H1 (cell line): ENCODE results near the gene AGAP1. TPM values are rescaled to one million over a fixed set of nuclear protein-coding genes. Genes with fewer than 3 reads are reported as not detected.

Source experiments
- CTCF ChIA-PET: fragments of 300-600 bp; sonication (Branson Sonifier 250); formaldehyde crosslinking; loops from one replicate; lab custom pipeline; 2021; ENCODE audit not compliant: partially characterized antibody; lab: Charles Lee
- POLR2A ChIA-PET: fragments of 300-600 bp; sonication (Branson Sonifier 250); formaldehyde crosslinking; loops from one replicate; lab custom pipeline; 2021; ENCODE audit warnings: inconsistent platforms; ENCODE audit not compliant: partially characterized antibody; lab: Charles Lee
- DNase-seq, 2 experiments: peaks; one replicate each; pipeline versions ENCODE4 v3.0.0 to v3.0.0-alpha.2; 2010 to 2022; ENCODE audit warnings: low spot score in 2 of 2, low read depth in 1 of 2, mixed read lengths in 1 of 2
- FAIRE-seq: peaks from 2 replicates; lab custom pipeline; 2011; peaks lifted over from hg19 to GRCh38; lab: Jason Lieb, UNC
- H2AFZ ChIP-seq: 2 replicates; pipeline ENCODE4 v1.8.1; 2012; ENCODE audit warnings: low read length, inconsistent platforms
- H2AK5ac ChIP-seq: 2 replicates; pipeline ENCODE4 v1.6.1; 2013; ENCODE audit warnings: low read depth, low read length
- H2BK120ac ChIP-seq: replicated peaks from 2 replicates; pipeline ENCODE3; 2013; ENCODE audit warnings: low read depth, low read length, inconsistent platforms
- H2BK12ac ChIP-seq: 2 replicates; pipeline ENCODE4 v1.6.1; 2013; ENCODE audit warnings: low read depth, low read length
- H2BK15ac ChIP-seq: 2 replicates; pipeline ENCODE4 v1.6.1; 2013; ENCODE audit warnings: low read length
- H2BK20ac ChIP-seq: 2 replicates; pipeline ENCODE4 v1.6.1; 2013; ENCODE audit warnings: low read length
- H2BK5ac ChIP-seq: 2 replicates; pipeline ENCODE4 v1.6.1; 2013; ENCODE audit warnings: low read depth, low read length
- H3K14ac ChIP-seq: 2 replicates; pipeline ENCODE4 v1.6.1; 2013; ENCODE audit warnings: inconsistent platforms; ENCODE audit not compliant: insufficient read length
- H3K18ac ChIP-seq: 2 replicates; pipeline ENCODE4 v1.6.1; 2013; ENCODE audit warnings: low read length; ENCODE audit errors: extremely low read depth
- H3K23ac ChIP-seq: 2 replicates; pipeline ENCODE4 v1.6.1; 2013; ENCODE audit warnings: inconsistent platforms; ENCODE audit not compliant: insufficient read length
- H3K23me2 ChIP-seq: 2 replicates; pipeline ENCODE4 v1.6.1; 2013; ENCODE audit warnings: low read depth, low read length
- H3K27ac ChIP-seq: 2 replicates; pipeline ENCODE4 v1.6.1; 2011; ENCODE audit warnings: low read depth, low read length, inconsistent platforms
- H3K27me3 ChIP-seq, 4 experiments: replicated peaks in 1 of 4; 1 replicate in 1 of 4; 2 replicates in 3 of 4; pipeline versions ENCODE4 v1.6.1 to v1.8.1; 2011 to 2013; ENCODE audit warnings: low read length in 3 of 4, mild to moderate bottlenecking in 3 of 4, inconsistent platforms in 2 of 4, mixed read lengths in 2 of 4, moderate library complexity in 1 of 4; ENCODE audit not compliant: control insufficient read depth in 3 of 4, insufficient read depth in 3 of 4; ENCODE audit errors: extremely low read depth in 1 of 4
- H3K36me3 ChIP-seq, 4 experiments: 2 replicates each; pipeline versions ENCODE4 v1.6.1 to v1.8.1; 2011 to 2013; ENCODE audit warnings: mild to moderate bottlenecking in 4 of 4, low read length in 3 of 4, moderate library complexity in 2 of 4, control low read depth in 1 of 4, inconsistent platforms in 1 of 4; ENCODE audit not compliant: insufficient read depth in 4 of 4, control insufficient read depth in 2 of 4
- H3K4ac ChIP-seq: replicated peaks from 2 replicates; pipeline ENCODE3; 2013; ENCODE audit warnings: low read length, low read depth, mixed read lengths, inconsistent platforms; ENCODE audit not compliant: insufficient read length
- H3K4me1 ChIP-seq, 4 experiments: replicated peaks in 1 of 4; 1 replicate in 1 of 4; 2 replicates in 3 of 4; pipeline versions ENCODE4 v1.6.1 to v1.8.1; 2011 to 2013; ENCODE audit warnings: low read length in 3 of 4, inconsistent platforms in 2 of 4, mixed read lengths in 1 of 4; ENCODE audit not compliant: insufficient read depth in 4 of 4, control insufficient read depth in 3 of 4
- H3K4me2 ChIP-seq, 2 experiments: 2 replicates each; pipeline versions ENCODE4 v1.6.1 to v1.8.1; 2011 to 2013; ENCODE audit warnings: low read depth in 2 of 2, low read length in 2 of 2, control low read depth in 1 of 2, inconsistent platforms in 1 of 2, mild to moderate bottlenecking in 1 of 2; ENCODE audit not compliant: insufficient read depth in 1 of 2
- H3K4me3 ChIP-seq, 4 experiments: fragments of 200-600, 300-600 bp in 1 of 4; sonication (generic), shearing (Covaris generic), sonication (Bioruptor Twin) in 1 of 4; 2 replicates each; pipeline versions ENCODE4 v1.5.1 to v1.8.1; 2011 to 2016; ENCODE audit warnings: low read length in 4 of 4, low read depth in 3 of 4, control low read depth in 2 of 4, inconsistent platforms in 2 of 4, mild to moderate bottlenecking in 2 of 4, mixed read lengths in 1 of 4, moderate library complexity in 1 of 4; ENCODE audit not compliant: insufficient read depth in 2 of 4; ENCODE audit errors: extremely low read depth in 1 of 4
- H3K56ac ChIP-seq: replicated peaks from 2 replicates; pipeline ENCODE3; 2013; ENCODE audit warnings: low read depth, mild to moderate bottlenecking, mixed read lengths, low read length, inconsistent platforms; ENCODE audit not compliant: insufficient read length
- H3K79me1 ChIP-seq: 2 replicates; pipeline ENCODE4 v1.6.1; 2013; ENCODE audit warnings: low read depth, low read length, control low read depth
- H3K79me2 ChIP-seq, 2 experiments: 2 replicates each; pipeline versions ENCODE4 v1.6.1 to v1.8.1; 2012 to 2013; ENCODE audit warnings: low read length in 2 of 2, mild to moderate bottlenecking in 2 of 2, inconsistent platforms in 1 of 2; ENCODE audit not compliant: insufficient read depth in 2 of 2, control insufficient read depth in 1 of 2
- H3K9ac ChIP-seq, 4 experiments: replicated peaks in 1 of 4; 1 replicate in 1 of 4; 2 replicates in 3 of 4; pipeline versions ENCODE4 v1.6.1 to v1.8.1; 2011 to 2013; ENCODE audit warnings: low read depth in 3 of 4, low read length in 3 of 4, control low read depth in 2 of 4, mild to moderate bottlenecking in 2 of 4, moderate library complexity in 2 of 4, inconsistent platforms in 1 of 4; ENCODE audit errors: extremely low read depth in 1 of 4
- H3K9me3 ChIP-seq, 2 experiments: 2 replicates each; pipeline versions ENCODE4 v1.6.1 to v1.8.1; 2012 to 2013; ENCODE audit warnings: mild to moderate bottlenecking in 2 of 2, moderate library complexity in 2 of 2, control low read depth in 1 of 2, inconsistent platforms in 1 of 2, low read depth in 1 of 2, low read length in 1 of 2, mixed read lengths in 1 of 2; ENCODE audit not compliant: insufficient read depth in 2 of 2
- H4K20me1 ChIP-seq, 2 experiments: replicated peaks in 1 of 2; 2 replicates each; pipeline versions ENCODE3 to v1.8.1; 2011 to 2013; ENCODE audit warnings: inconsistent platforms in 2 of 2, low read length in 2 of 2, mild to moderate bottlenecking in 1 of 2; ENCODE audit not compliant: insufficient read depth in 2 of 2, control insufficient read depth in 1 of 2
- H4K5ac ChIP-seq: 2 replicates; pipeline ENCODE4 v1.6.1; 2013; ENCODE audit warnings: low read length, low read depth, mixed read lengths, inconsistent platforms; ENCODE audit not compliant: insufficient read length
- H4K8ac ChIP-seq: 2 replicates; pipeline ENCODE4 v1.8.0; 2013; ENCODE audit warnings: mild to moderate bottlenecking, moderate library complexity, low read length, inconsistent platforms; ENCODE audit not compliant: insufficient read depth; ENCODE audit errors: extremely low read depth
- H4K91ac ChIP-seq: replicated peaks from 2 replicates; pipeline ENCODE3; 2013; ENCODE audit warnings: low read length, mixed read lengths, inconsistent platforms; ENCODE audit not compliant: insufficient read length
- WGBS, 2 experiments: shearing (Covaris generic) in 1 of 2; methylation state at CpG; one replicate each; pipeline versions ENCODE4 v1.1.6 to v1.1.7; 2013 to 2015; ENCODE audit warnings: low lambda C conversion rate in 2 of 2, mixed read lengths in 2 of 2, inconsistent platforms in 1 of 2, low coverage in 1 of 2, missing lambda C conversion rate in 1 of 2; ENCODE audit not compliant: insufficient replicate concordance in 2 of 2, insufficient coverage in 1 of 2, insufficient read length in 1 of 2; ENCODE audit errors: extremely low coverage in 1 of 2, missing lambda C conversion rate in 1 of 2; 5-methylcytosine and 5-hydroxymethylcytosine counted together
- polyA plus RNA-seq, 7 experiments: library from polyadenylated mRNA; depleted of rRNA in 3 of 7; stranded (reverse) in 5 of 7; unstranded in 2 of 7; fragments of >200 nt in 5 of 7; fragments of 200-250 nt in 2 of 7; gene quantifications; 1 replicate in 5 of 7; 2 replicates in 1 of 7; 4 replicates in 1 of 7; pipeline versions ENCODE4 v1.2.1 to v1.2.3, GENCODE V29; 2011 to 2013; ENCODE audit warnings: missing spikeins in 2 of 7, mixed read lengths in 2 of 7
- total RNA-seq: library from RNA; stranded (reverse); fragmentation: NEBNext Ultra II Directional; extraction: Animal tissue kit (Norgen Biotek cat#: 25700); gene quantifications from 2 replicates; pipeline ENCODE4 v1.2.1, GENCODE V29; 2021

The AGAP1 gene
- total and polyA plus RNA-seq, 2 of the 8 experiments (the other 6 are each of a cell fraction or from before 2014, with no cell fraction given), result 18.1 to 39.4 TPM

DNA sequence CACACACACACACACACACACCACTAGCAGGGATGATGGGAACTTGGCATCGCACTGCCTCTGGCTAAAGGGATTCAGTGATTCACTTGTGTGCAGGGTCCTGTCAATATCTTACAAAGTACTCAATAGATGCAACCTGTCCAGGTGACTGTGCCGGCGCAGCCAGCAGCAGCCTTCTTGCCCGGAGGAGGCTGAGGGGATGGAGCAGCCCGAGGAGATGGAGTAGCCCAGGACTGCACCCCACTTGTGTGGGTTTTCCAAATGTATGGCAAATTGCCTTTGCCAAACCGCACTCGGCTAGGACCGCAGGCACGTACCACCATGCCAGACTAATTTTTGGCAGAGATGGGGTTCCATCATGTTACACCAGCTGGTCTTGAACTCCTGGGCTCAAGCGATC is 643.2 kb downstream of the AGAP1 start:
- Histone ChIP-seq H2BK20ac (no peak overlapping the region), H3K4ac (peak overlapping the region; percentile 51), H3K79me2 (no peaks in the 10 kb centered on the region), H4K8ac (no peak overlapping the region), H4K20me1 (no peaks in the 10 kb centered on the region), H3K36me3 (no peaks in the 10 kb centered on the region), H3K56ac (no peak overlapping the region), H3K9me3 (no peaks in the 10 kb centered on the region), H3K4me3 (no peak overlapping the region), H4K5ac (no peak overlapping the region), H2BK120ac (no peak overlapping the region), H3K79me1 (no peaks in the 10 kb centered on the region), H3K4me2 (no peak overlapping the region), H4K91ac (peak overlapping the region; percentile 52), H3K14ac (no peak overlapping the region), H3K4me1 (peaks cover 0 to 2% (median 0%) of the 10 kb centered on the region in 4 experiments; a peak in 1 of 7 replicates), H3K9ac (no peak overlapping the region), H3K23ac (no peak overlapping the region), H3K27me3 (peaks cover 0 to 2% (median 0%) of the 10 kb centered on the region in 4 experiments; a peak in 2 of 7 replicates), H2AFZ (no peak overlapping the region), H3K23me2 (no peaks in the 10 kb centered on the region), H2AK5ac (no peak overlapping the region), H2BK12ac (no peak overlapping the region), H3K18ac (no peak overlapping the region), H3K27ac (no peak overlapping the region), H2BK5ac (no peak overlapping the region), H2BK15ac (no peak overlapping the region)
- FAIRE-seq, result no peak
- POLR2A ChIA-PET, result no interaction called here
- no peak for DNase-seq
- WGBS, 2 experiments, result 91% methylated on average over 10 of the region's 10 CpGs; no CpG with 5 or more reads in 1 of the 2 experiments
- CTCF ChIA-PET, result interaction anchor here (0.6 to 1.4 kb wide), 4 partner anchors 44 to 358 kb away, joined by 3 read pairs; no protein-coding TSS in a partner anchor
